Measurements from ENCODE around the gene HOXC9. TPM values are rescaled to one million over a fixed set of nuclear protein-coding genes. Genes with fewer than 3 reads are reported as not detected.

The HOXC9 gene
- total RNA-seq, 4 donors from 2014 or later = 1.5 to 7.8 (median 1.7) TPM; not detected in 1

GRCh38 chr12:54030889-54031471 is 31.0 kb downstream of the HOXC9 start:
- Histone ChIP-seq H3K36me3 (no peaks in the 10 kb centered on the region), H3K9me3 (no peaks in the 10 kb centered on the region), H3K27ac (no peak overlapping the region), H3K27me3 (peaks cover 0 to 13% of the 10 kb centered on the region in 2 donors), H3K4me1 (no peaks in the 10 kb centered on the region), H3K4me3 (peak overlapping the region in 1 of 2 donors; percentile 19)
- intact Hi-C loops (cut with DNase I; ENCODE audit: low total_unique reads) = no loop called here
- TF ChIP-seq CTCF (IDR thresholded peaks at IDR 0.05) = no peak
- TF ChIP-seq POLR2A (IDR thresholded peaks at IDR 0.05) = no peak
- DNase-seq = no peak

- Histone ChIP-seq H3K9me3 (no peaks in the 10 kb centered on the region), H3K27ac (no peak overlapping the region), H3K36me3 (no peaks in the 10 kb centered on the region), H3K4me1 (no peaks in the 10 kb centered on the region), H3K4me3 (peak overlapping the region in 1 of 2 donors; percentile 19), H3K27me3 (peaks cover 0 to 10% of the 10 kb centered on the region in 2 donors)
- intact Hi-C loops (cut with DNase I; ENCODE audit: low total_unique reads) = no loop called here
- no peak for DNase-seq
- TF ChIP-seq CTCF (IDR thresholded peaks at IDR 0.05) = no peak
- TF ChIP-seq POLR2A (IDR thresholded peaks at IDR 0.05) = no peak
Observed at GRCh38 chr12:54031480-54031879, 31.5 kb downstream of the HOXC9 start.

GRCh38 chr12:54032086-54032619 is 32.2 kb downstream of the HOXC9 start:
- H3K4me3 ChIP-seq = no peak overlapping the region
- no peak for DNase-seq
- intact Hi-C loops (cut with DNase I; ENCODE audit: low total_unique reads) = no loop called here
- no peak overlapping the region for H3K27ac ChIP-seq
- H3K9me3 ChIP-seq = no peaks in the 10 kb centered on the region
- H3K4me1 ChIP-seq = no peaks in the 10 kb centered on the region
- H3K36me3 ChIP-seq = no peaks in the 10 kb centered on the region
- H3K27me3 ChIP-seq = peaks cover 0 to 8% of the 10 kb centered on the region in 2 donors
- TF ChIP-seq CTCF (IDR thresholded peaks at IDR 0.05) (no peak), POLR2A (IDR thresholded peaks at IDR 0.05) (no peak)

GRCh38 chr12:54032627-54033100 is 32.7 kb downstream of the HOXC9 start, which contains the start of gene HOXC5:
HOXC5 (plus strand) TSS chr12:54033050; CDS start chr12:54033123, 73 bp downstream.
- Histone ChIP-seq H3K27me3 (peaks cover 0 to 3% of the 10 kb centered on the region in 2 donors), H3K27ac (no peak within 1 kb of the TSS), H3K4me1 (no peaks in the 10 kb centered on the region), H3K4me3 (peak within 1 kb of the TSS; percentile 4 to 39), H3K36me3 (no peaks in the 10 kb centered on the region), H3K9me3 (no peaks in the 10 kb centered on the region)
- peak; percentile 62 to 83 for DNase-seq
- TF ChIP-seq POLR2A (IDR thresholded peaks at IDR 0.05) = no peak
- peak; percentile 77 to 98 (median 89) for TF ChIP-seq CTCF (IDR thresholded peaks at IDR 0.05)
- intact Hi-C loops (cut with DNase I; ENCODE audit: low total_unique reads) = no loop called here
